Endothelial cell of umbilical vein (primary cell): ENCODE data around the gene RANBP2. TPM values are rescaled to one million over a fixed set of nuclear protein-coding genes. Genes with fewer than 3 reads are reported as not detected.

Experiments used
- BruUV-seq: library from RNA; stranded (reverse); fragments of 400-500 nt; replicated peaks from 2 replicates; lab custom pipeline; 2021; lab: Mats Ljungman, UMichigan
- CTCF ChIA-PET: fragments of 300-600, 350-600 bp; sonication (Branson Sonifier 250); formaldehyde crosslinking; loops from one replicate; lab custom pipeline; 2021; ENCODE audit warnings: antibody characterized with exemption, inconsistent platforms; lab: Charles Lee
- POLR2A ChIA-PET: fragments of 300-600, 350-600 bp; sonication (Branson Sonifier 250); formaldehyde crosslinking; loops from one replicate; lab custom pipeline; 2021; ENCODE audit warnings: antibody characterized with exemption, inconsistent platforms; lab: Charles Lee
- DNase-seq: peaks from one replicate; pipeline ENCODE4 v3.0.0-alpha.2; 2011; ENCODE audit warnings: low read depth, low spot score
- FAIRE-seq: peaks from 2 replicates; lab custom pipeline; 2011; peaks lifted over from hg19 to GRCh38; lab: Jason Lieb, UNC
- H2AFZ ChIP-seq: 2 replicates; pipeline ENCODE4 v1.6.0; 2012; ENCODE audit warnings: low read depth, low read length, control low read depth, inconsistent platforms
- H3K27ac ChIP-seq: 2 replicates; pipeline ENCODE4 v1.5.1; 2011; ENCODE audit warnings: low read depth, mild to moderate bottlenecking, control low read depth, low read length, moderate library complexity; ENCODE audit not compliant: insufficient read depth
- H3K27me3 ChIP-seq, 2 experiments: 2 replicates each; pipeline versions ENCODE4 v1.6.0 to v1.6.1; 2011; ENCODE audit warnings: low read length in 2 of 2, mixed read lengths in 1 of 2; ENCODE audit not compliant: control insufficient read depth in 2 of 2, insufficient read depth in 2 of 2
- H3K36me3 ChIP-seq, 2 experiments: 2 replicates in 1 of 2; 3 replicates in 1 of 2; pipeline ENCODE4 v1.5.1; 2011; ENCODE audit warnings: low read length in 2 of 2, mild to moderate bottlenecking in 1 of 2, moderate library complexity in 1 of 2; ENCODE audit not compliant: control insufficient read depth in 2 of 2, insufficient read depth in 2 of 2; ENCODE audit errors: extremely low read depth in 1 of 2
- H3K4me1 ChIP-seq: 3 replicates; pipeline ENCODE4 v1.5.1; 2011; ENCODE audit warnings: mild to moderate bottlenecking, low read length; ENCODE audit not compliant: control insufficient read depth, insufficient read depth; ENCODE audit errors: extremely low read depth
- H3K4me2 ChIP-seq: 2 replicates; pipeline ENCODE4 v1.6.1; 2011; ENCODE audit warnings: low read length, control low read depth, mixed read lengths; ENCODE audit not compliant: insufficient read depth
- H3K4me3 ChIP-seq, 3 experiments: fragments of 200-600 bp in 1 of 3; sonication (generic), shearing (Covaris generic) in 1 of 3; replicated peaks in 1 of 3; 2 replicates each; pipeline ENCODE4 v1.5.1; 2011 to 2016; ENCODE audit warnings: control low read depth in 3 of 3, low read length in 3 of 3, mild to moderate bottlenecking in 2 of 3, inconsistent platforms in 1 of 3, low read depth in 1 of 3, moderate library complexity in 1 of 3; ENCODE audit not compliant: insufficient read depth in 1 of 3
- H3K79me2 ChIP-seq: 2 replicates; pipeline ENCODE4 v1.6.0; 2012; ENCODE audit warnings: low read length, inconsistent platforms; ENCODE audit not compliant: control insufficient read depth, insufficient read depth
- H3K9ac ChIP-seq: replicated peaks from 2 replicates; pipeline ENCODE3; 2011; ENCODE audit warnings: low read length, control low read depth; ENCODE audit not compliant: insufficient read depth; ENCODE audit errors: extremely low read depth
- H3K9me1 ChIP-seq: replicated peaks from 3 replicates; pipeline ENCODE4 v1.6.0; 2011; ENCODE audit warnings: mild to moderate bottlenecking, low read length; ENCODE audit not compliant: control insufficient read depth, insufficient read depth; ENCODE audit errors: extremely low read depth
- H3K9me3 ChIP-seq: replicated peaks from 2 replicates; pipeline ENCODE4 v1.5.1; 2012; ENCODE audit warnings: low read length, inconsistent platforms; ENCODE audit not compliant: control insufficient read depth, insufficient read depth
- H4K20me1 ChIP-seq: replicated peaks from 2 replicates; pipeline ENCODE3; 2011; ENCODE audit warnings: mild to moderate bottlenecking, low read length; ENCODE audit not compliant: control insufficient read depth, insufficient read depth; ENCODE audit errors: extremely low read depth
- EZH2 ChIP-seq: IDR thresholded peaks from 2 replicates; pipeline ENCODE4 v1.6.1; 2012; ENCODE audit warnings: borderline replicate concordance, low read depth, mild to moderate bottlenecking, moderate library complexity, low read length, inconsistent platforms; ENCODE audit not compliant: severe bottlenecking
- FOS ChIP-seq: IDR thresholded peaks from 2 replicates; pipeline ENCODE4 v1.6.1; 2011; ENCODE audit warnings: mild to moderate bottlenecking, low read length, moderate library complexity, borderline replicate concordance; ENCODE audit not compliant: insufficient read depth
- GATA2 ChIP-seq: IDR thresholded peaks from 2 replicates; pipeline ENCODE4 v1.7.0; 2011; ENCODE audit warnings: low read depth, mild to moderate bottlenecking, moderate library complexity, mixed read lengths, low read length; ENCODE audit not compliant: insufficient read length, insufficient read depth
- JUN ChIP-seq: IDR thresholded peaks from 2 replicates; pipeline ENCODE4 v1.6.1; 2011; ENCODE audit warnings: borderline replicate concordance, low read depth; ENCODE audit not compliant: insufficient read length, insufficient read depth
- MAX ChIP-seq: IDR thresholded peaks from 2 replicates; pipeline ENCODE4 v1.6.1; 2011; ENCODE audit not compliant: insufficient read depth, insufficient read length
- MYC ChIP-seq: IDR thresholded peaks from one replicate; pipeline ENCODE4 v1.6.1; 2011; ENCODE audit warnings: mild to moderate bottlenecking, low read depth, low read length
- POLR2A ChIP-seq: IDR thresholded peaks from 2 replicates; pipeline ENCODE4 v1.6.1; 2012; ENCODE audit warnings: low read depth, mild to moderate bottlenecking, control low read depth, low read length
- POLR2AphosphoS5 ChIP-seq: IDR thresholded peaks from 2 replicates; pipeline ENCODE4 v1.6.1; 2012; ENCODE audit warnings: low read depth, mild to moderate bottlenecking, control low read depth, low read length, moderate library complexity; ENCODE audit not compliant: insufficient read depth
- dilution Hi-C: fragments of 300-500 bp; cut with MboI; formaldehyde crosslinking; loops from one replicate; pipeline ENCODE4 v1.15.0; 2019; ENCODE audit warnings: low sequenced_read_pairs; ENCODE audit not compliant: extremely low pct_ligation_motif_present
- intact Hi-C: fragments of 100-400 bp; cut with micrococcal nuclease; formaldehyde crosslinking; loops from one replicate; pipeline ENCODE4 v1.10.0; 2022
- polyA plus RNA-seq, 4 experiments: library from polyadenylated mRNA; depleted of rRNA in 3 of 4; stranded (reverse) in 3 of 4; unstranded in 1 of 4; fragments of >200 nt; gene quantifications; 2 replicates each; pipeline versions ENCODE4 v1.2.1 to v1.2.3, GENCODE V29; 2011 to 2012; ENCODE audit warnings: missing spikeins in 1 of 4
- total RNA-seq: library from RNA; stranded (reverse); gene quantifications from 2 replicates; pipeline ENCODE4 v1.2.3, GENCODE V29; 2021
- TF ChIP-seq, protein P1 (sequence below), 2 donors: IDR thresholded peaks; 1 replicate in 1 of 2; 2 replicates in 1 of 2; pipeline ENCODE4 v1.5.1; 2011; ENCODE audit warnings: low read length in 2 of 2, mild to moderate bottlenecking in 2 of 2, moderate library complexity in 2 of 2, control low read depth in 1 of 2, inconsistent platforms in 1 of 2, low read depth in 1 of 2; ENCODE audit not compliant: insufficient read depth in 1 of 2; ENCODE audit errors: extremely low read depth in 1 of 2

RANBP2 gene
- total and polyA plus RNA-seq, 2 donors (not counting 3 experiments of a cell fraction or from before 2014, with no cell fraction given), result 7.2 to 79.4 TPM

DNA sequence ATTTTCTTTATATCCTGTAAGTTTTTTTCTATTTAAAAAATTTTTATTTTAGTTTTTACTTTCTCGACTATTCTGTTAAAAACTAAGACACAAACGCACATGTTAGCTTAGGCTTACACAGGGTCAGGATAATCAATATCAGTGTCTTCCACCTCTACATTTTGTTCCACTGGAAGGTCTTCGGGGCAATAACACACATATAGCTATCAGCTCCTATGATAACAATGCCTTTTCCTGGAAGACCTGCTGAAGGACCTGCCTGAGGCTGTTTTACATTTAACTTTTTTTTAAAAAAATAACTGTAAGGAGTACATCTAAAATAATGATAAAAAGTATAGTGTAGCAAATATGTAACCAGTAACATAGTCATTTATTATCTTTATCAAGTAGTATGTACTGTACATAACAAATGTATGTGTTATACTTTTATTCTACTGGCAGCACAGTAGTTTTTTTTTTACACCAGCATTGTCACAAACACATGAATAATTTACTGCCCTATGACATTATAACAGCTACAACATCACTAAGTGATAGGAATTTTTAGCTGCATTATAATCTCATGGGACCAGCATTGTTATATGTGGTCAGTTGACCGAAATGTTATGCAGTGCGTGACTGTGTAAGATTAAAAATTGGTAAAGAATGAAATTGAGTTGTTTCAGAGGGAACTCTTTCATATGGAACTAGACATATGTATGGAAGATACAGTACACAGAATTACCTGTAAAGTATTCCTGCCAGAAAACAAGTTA lies 105.2 kb downstream of the RANBP2 start:
- Histone ChIP-seq H3K36me3 (no peaks in the 10 kb centered on the region), H3K27ac (no peak overlapping the region), H3K79me2 (no peaks in the 10 kb centered on the region), H3K27me3 (no peaks in the 10 kb centered on the region), H3K4me1 (no peaks in the 10 kb centered on the region), H3K4me2 (no peak overlapping the region), H4K20me1 (no peaks in the 10 kb centered on the region), H3K9me3 (no peaks in the 10 kb centered on the region), H2AFZ (no peak overlapping the region), H3K9me1 (no peaks in the 10 kb centered on the region), H3K4me3 (no peak overlapping the region), H3K9ac (no peak overlapping the region)
- no TSS peak for BruUV-seq
- intact Hi-C loops (no loop called here), dilution Hi-C loops (no loop called here)
- ChIA-PET CTCF (no interaction called here), POLR2A (no interaction called here)
- FAIRE-seq (no peak), DNase-seq (no peak)
- TF ChIP-seq MYC, result no peak
- no peak for TF ChIP-seq GATA2
- no peak for TF ChIP-seq POLR2A
- no peak for TF ChIP-seq EZH2
- TF ChIP-seq POLR2AphosphoS5, result no peak
- no peak for TF ChIP-seq JUN
- TF ChIP-seq, protein P1, sequence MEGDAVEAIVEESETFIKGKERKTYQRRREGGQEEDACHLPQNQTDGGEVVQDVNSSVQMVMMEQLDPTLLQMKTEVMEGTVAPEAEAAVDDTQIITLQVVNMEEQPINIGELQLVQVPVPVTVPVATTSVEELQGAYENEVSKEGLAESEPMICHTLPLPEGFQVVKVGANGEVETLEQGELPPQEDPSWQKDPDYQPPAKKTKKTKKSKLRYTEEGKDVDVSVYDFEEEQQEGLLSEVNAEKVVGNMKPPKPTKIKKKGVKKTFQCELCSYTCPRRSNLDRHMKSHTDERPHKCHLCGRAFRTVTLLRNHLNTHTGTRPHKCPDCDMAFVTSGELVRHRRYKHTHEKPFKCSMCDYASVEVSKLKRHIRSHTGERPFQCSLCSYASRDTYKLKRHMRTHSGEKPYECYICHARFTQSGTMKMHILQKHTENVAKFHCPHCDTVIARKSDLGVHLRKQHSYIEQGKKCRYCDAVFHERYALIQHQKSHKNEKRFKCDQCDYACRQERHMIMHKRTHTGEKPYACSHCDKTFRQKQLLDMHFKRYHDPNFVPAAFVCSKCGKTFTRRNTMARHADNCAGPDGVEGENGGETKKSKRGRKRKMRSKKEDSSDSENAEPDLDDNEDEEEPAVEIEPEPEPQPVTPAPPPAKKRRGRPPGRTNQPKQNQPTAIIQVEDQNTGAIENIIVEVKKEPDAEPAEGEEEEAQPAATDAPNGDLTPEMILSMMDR (IDR thresholded peaks at IDR 0.05; ENCODE audit: extremely low read depth in 1 of 2, insufficient read depth in 1 of 2, low read depth in 1 of 2, low read length in 2 of 2), result no peak
- TF ChIP-seq FOS, result no peak
- no peak for TF ChIP-seq MAX
